HG03135 (cell line): ENCODE results near the gene SCGB1D2.
"Not testable (repeated sequence)": the region's sequence is repeated elsewhere in the genome, so short reads cannot be mapped to it uniquely, and the experiment has no call there.

Source experiments
- ATAC-seq: cut with Tn5 transposase; IDR thresholded peaks from one replicate; pipeline ENCODE4 v1.9.1; 2021; ENCODE audit warnings: mild to moderate bottlenecking, moderate library complexity; ENCODE audit not compliant: unreplicated experiment

SCGB1D2 gene

GRCh38 chr11:62242021-62242420 is at the start of gene SCGB1D2:
TSS of gene SCGB1D2 (plus strand) at chr11:62242239. CDS start at chr11:62242308, 69 bp downstream.
- no peak for ATAC-seq

- ATAC-seq, result no peak
Observed at GRCh38 chr11:62193952-62194351, 48.1 kb upstream of the SCGB1D2 start.

GRCh38 chr11:62195010-62195409 is 47.0 kb upstream of the SCGB1D2 start:
- ATAC-seq, result not testable (repeated sequence)

GRCh38 chr11:62195945-62196344 is 46.1 kb upstream of the SCGB1D2 start:
- no peak for ATAC-seq

GRCh38 chr11:62197400-62197799 is 44.6 kb upstream of the SCGB1D2 start:
- not testable (repeated sequence) for ATAC-seq

- ATAC-seq, result no peak
Observed at GRCh38 chr11:62201376-62201775, 40.7 kb upstream of the SCGB1D2 start.

GRCh38 chr11:62202910-62203309 is 39.1 kb upstream of the SCGB1D2 start:
- ATAC-seq, result no peak

GRCh38 chr11:62204430-62204829 is 37.6 kb upstream of the SCGB1D2 start:
- no peak for ATAC-seq

GRCh38 chr11:62205441-62205840 is 36.6 kb upstream of the SCGB1D2 start:
- no peak for ATAC-seq

GRCh38 chr11:62206276-62207066 is 35.6 kb upstream of the SCGB1D2 start:
- not testable (repeated sequence) for ATAC-seq

GRCh38 chr11:62208785-62209144 is 33.3 kb upstream of the SCGB1D2 start:
- ATAC-seq, result no peak

GRCh38 chr11:62217191-62217748 is 24.8 kb upstream of the SCGB1D2 start:
- no peak for ATAC-seq

GRCh38 chr11:62221498-62221897 is 20.5 kb upstream of the SCGB1D2 start:
- ATAC-seq, result no peak

GRCh38 chr11:62223095-62223494 is 18.9 kb upstream of the SCGB1D2 start:
- ATAC-seq, result no peak

- no peak for ATAC-seq
Observed at GRCh38 chr11:62233730-62234129, 8.3 kb upstream of the SCGB1D2 start.

- ATAC-seq, result no peak
Observed at GRCh38 chr11:62236187-62236586, 5.9 kb upstream of the SCGB1D2 start.

GRCh38 chr11:62237499-62237898 is 4.5 kb upstream of the SCGB1D2 start:
- no peak for ATAC-seq

- no peak for ATAC-seq
Observed at GRCh38 chr11:62238151-62238550, 3.9 kb upstream of the SCGB1D2 start.

GRCh38 chr11:62241095-62241494 is 944 bp upstream of the SCGB1D2 start:
- ATAC-seq, result no peak

GRCh38 chr11:62245271-62245753 is 3.3 kb downstream of the SCGB1D2 start:
- no peak for ATAC-seq

- ATAC-seq, result no peak
Observed at GRCh38 chr11:62251698-62252097, 9.7 kb downstream of the SCGB1D2 start.

- no peak for ATAC-seq
Observed at GRCh38 chr11:62253999-62254542, 12.0 kb downstream of the SCGB1D2 start.
